ENCODE data around the gene RBM23. TPM values are rescaled to one million over a fixed set of nuclear protein-coding genes. Genes with fewer than 3 reads are reported as not detected.
"Not testable (repeated sequence)": the region's sequence is repeated elsewhere in the genome, so short reads cannot be mapped to it uniquely, and the experiment has no call there.

The RBM23 gene
- total RNA-seq, 1 donor from 2014 or later = 50.2 TPM

DNA sequence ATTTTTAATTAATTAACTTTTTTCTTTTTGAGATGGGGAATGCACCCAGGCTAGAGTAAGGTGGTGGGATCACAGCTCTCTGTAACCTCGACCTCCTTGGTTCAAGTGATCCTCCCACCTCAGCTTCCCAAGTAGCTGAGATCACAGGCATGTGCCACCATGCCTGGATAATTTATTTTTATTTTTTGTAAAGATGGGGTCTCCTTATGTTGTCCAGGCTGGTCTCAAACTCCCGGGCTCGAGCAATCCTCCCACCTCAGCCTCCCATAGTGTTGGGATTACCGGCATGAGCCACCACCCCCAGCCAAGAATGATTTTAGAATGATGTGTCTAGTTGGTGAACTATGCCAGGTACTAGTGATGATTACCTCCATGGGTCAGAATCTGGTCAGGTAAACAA, 54.0 kb downstream of the RBM23 start:
- no peak for DNase-seq

DNA sequence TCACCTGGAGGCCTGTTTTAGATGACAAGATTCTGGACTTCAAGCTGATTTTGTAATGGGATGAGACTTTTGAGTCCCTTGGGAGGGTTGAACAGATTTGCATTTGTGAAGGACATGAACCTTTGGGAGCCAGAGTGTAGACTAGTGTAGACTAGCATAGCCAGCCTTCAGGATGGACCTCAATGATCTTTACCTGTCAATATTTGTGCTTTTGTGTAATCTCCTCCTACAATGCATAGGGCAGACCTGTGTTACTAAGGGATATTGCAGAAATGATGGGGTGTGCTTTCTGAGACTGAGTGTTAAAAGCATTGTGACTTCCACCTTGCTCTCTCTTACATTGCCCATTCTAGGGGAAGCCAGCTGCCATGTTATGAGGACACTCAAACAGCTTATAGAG, 57.3 kb downstream of the RBM23 start:
- DNase-seq = no peak

DNA sequence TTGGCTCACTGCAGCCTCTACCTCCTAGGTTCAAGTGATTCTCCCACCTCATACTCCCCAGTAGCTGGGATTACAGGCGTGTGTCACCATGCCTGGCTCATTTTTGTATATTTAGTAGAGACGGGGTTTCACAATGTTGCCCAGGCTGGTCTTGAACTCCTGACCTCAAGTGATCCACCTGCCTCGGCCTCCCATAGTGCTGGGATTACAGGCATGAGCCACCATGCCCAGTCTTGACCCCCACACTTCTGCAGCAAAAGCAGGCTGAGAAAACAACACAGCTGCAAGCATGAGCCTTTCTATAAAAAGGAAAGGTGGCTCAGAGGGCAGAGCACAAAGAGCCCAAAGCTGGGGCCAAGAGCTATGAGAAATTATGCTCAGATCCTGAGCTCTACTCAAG, 58.6 kb downstream of the RBM23 start:
- not testable (repeated sequence) for DNase-seq

DNA sequence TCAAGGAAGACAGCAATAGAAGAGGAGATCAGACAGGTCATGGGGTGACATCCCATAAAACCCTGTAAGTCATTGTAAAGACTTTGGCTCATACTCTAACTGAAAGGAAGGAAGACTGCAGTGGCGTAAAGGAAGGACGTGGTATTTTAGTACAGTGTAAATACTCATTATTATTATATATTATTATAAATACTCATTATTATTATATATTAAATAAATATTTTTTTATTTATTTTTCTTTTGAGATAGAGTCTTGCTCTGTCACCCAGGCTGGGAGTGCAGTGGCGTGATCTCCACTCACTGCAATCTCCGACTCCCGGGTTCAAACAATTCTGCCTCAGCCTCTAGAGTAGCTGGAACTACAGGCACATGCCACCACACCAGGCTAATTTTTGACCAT, 62.5 kb downstream of the RBM23 start:
- no peak for DNase-seq

DNA sequence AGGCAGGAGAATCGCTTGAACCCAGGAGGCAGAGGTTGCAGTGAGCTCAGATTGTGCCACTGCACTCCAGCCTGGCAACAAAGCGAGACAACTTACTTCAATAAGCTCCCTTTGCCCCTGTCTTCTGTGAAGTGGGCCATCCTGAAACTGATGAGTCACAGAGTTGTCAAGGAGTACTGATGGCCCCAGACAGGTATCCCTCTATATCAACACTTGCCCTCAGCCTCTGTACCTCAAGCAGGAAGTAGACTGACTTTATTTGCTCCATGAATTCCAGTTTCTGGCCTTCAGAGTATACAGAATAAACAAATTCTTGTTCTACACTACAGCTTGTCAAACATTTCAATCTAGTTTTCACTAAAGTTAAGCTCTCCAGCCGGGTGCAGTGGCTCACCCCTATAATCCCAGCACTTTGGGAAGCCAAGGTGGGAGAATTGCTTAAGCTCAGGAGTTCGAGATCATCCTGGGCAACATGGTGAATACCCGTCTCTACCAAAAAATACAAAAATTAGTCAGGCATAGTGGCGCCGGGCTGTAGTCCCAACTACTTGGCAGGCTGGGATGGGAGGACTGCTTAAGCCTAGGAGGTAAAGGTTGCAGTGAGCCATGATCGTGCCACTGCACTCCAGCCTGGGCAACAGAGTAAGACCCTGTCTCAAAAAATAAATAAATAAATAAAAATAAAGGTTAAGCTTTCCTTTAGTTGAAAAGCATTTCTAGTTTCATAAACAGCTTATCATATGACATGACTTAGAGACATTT, 63.8 kb downstream of the RBM23 start:
- DNase-seq = no peak

DNA sequence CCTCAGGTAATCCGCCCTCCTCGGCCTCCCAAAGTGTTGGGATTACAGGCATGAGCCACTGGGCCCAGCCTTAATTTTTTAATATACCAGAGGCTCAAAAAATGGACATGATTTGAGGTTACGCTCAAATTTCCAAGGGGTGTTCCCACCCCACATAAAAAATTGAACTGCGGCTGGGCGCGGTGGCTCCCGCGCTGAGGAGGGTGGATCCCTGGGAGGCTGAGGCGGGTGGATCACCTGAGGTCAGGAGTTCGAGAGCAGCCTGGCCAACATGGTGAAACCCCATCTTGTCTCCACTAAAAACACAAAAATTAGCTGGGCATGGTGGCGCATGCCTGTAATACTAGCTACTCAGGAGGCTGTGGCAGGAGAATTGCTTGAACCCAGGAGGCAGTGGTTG, 64.7 kb downstream of the RBM23 start:
- not testable (repeated sequence) for DNase-seq

DNA sequence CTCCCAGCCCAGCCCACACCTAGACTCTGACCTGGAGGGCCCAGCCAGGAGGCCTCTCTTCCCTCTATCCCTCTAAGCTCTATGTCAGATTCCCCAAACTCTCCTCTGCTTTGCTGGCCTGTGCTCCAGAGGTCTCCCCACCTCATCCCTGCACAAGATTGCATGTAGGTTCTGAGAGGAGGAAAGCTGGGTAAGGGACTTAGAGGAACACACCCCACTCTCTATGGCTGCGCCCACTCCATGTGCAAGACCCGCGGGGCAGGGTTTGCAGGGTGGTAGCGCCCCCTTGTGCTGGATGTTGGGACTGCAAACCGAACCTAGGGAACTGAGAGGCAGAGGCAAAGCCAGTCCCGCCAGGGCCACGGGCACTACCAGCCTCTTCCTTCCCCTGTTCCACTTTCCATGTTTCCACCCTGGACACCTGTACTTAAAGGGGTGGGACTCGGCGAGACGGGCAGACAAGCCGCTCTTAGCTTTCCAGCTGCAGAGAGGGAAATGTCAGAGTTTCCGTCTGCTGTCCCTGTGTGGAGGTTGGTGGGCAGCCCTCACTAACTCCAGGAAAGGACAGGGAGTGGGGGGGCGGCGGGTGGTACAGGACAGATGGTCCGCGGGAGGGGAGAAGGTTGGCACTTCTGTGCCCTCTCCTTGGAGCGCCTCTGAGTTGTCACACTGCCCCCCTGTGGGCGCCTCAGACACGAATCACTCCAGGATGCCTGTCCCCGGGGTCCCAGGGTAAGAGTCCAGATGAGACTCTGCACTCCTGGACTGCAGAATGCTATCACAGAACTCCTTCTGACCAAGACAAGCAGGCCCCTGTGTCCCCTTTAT, 65.8 kb downstream of the RBM23 start:
- peak; percentile 88 for DNase-seq

DNA sequence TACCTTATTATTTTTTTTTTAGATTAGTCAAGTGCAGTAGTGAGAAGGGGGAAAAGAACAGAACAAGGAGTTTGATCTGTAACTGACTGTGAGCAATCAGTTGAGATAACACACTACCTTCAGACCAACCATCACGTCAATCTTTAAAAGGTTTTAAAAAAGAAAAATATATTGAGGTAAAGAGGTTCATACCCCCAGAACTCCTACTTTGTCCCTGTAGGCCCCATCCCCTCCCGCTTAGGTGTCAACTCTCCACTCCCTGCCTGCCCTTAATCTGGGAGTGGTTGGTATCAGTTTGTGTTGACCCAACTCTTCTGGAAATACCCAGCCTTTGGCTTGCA, 66.4 kb downstream of the RBM23 start:
- DNase-seq = no peak

DNA sequence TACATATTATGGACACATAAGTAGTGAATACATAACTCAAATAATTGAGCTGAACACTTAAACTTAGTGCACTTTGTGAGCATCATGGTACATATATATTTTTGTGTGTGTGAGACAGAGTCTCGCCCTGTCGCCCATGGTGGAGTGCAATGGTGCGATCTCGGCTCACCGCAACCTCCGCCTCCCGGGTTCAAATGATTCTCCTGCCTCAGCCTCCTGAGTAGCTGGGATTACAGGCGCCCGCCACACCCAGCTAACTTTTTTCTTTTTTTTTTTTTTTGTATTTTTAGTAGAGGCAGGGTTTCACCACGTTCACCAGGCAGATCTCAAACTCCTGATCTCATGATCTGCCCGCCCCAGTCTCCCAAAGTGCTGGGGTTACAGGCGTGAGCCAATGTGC, 66.8 kb downstream of the RBM23 start:
- DNase-seq = not testable (repeated sequence)

DNA sequence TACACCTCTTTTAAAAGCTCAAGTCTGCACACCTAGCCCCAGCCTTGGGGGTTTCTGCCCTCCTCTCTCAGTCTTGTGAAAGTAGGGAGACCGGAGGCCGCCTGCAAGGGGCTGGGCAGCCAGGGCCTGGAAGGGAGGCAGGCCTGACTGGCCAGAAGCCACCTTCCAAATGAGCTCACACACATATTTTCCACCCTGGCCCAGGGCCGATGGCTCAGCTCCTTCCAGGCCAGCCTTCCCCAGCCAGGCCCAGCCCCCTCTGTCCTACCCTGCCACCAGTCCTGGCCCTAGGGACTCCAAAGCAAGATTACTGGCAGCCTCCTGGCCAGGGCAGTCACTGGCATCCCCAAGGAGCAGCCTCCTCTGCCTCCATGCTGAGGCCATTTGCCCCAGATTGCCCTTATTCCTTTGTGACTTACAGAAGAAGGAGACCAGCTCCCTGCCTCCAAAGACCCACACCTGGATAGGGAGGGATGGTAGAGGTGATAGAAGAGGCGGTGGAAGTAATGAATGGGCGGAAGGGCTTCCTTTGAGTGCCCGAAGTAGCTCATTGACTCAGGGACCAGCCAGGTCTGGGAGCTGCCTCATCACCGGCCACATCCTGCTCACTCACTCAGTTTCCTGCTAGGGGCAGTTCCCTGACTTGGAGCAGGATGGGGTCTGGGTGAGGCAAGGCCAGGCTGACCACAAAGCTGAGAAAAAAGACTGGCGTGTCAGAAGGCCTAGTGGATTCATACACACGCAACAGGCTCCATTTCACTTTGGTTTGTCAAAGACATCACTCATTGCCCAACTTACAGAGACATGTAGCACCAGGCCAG, 67.8 kb downstream of the RBM23 start:
- peak; percentile 47 for DNase-seq

DNA sequence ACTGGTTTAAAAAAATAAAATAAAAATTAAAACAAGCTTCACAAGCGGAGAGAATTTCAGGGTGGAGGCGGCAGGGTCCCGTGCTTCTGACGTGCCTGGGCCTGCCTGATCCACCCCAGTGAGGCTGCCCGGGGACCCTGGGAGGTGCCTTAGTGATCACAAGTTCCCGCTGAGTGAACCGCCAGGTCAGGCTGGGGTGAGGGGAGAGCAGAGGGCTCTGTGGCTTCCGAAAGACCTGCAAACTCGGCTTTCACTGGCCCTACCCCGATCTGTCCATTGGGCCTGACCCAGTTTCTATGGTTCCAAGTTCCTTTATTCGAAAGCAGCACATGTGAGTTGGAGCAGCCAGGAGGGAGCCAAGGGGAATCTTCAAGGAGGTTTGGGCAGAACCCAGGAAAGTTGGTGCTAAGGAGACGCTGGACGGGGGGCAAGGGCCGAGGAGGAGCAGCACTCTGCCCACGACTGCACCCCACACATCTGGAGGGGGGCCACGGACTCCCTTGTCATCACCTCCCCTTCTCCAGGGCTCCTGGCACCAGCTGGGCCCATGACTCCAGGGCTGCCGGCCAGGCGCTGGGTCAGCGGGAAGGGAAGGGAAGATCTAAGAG, 69.6 kb downstream of the RBM23 start:
- no peak for DNase-seq

DNA sequence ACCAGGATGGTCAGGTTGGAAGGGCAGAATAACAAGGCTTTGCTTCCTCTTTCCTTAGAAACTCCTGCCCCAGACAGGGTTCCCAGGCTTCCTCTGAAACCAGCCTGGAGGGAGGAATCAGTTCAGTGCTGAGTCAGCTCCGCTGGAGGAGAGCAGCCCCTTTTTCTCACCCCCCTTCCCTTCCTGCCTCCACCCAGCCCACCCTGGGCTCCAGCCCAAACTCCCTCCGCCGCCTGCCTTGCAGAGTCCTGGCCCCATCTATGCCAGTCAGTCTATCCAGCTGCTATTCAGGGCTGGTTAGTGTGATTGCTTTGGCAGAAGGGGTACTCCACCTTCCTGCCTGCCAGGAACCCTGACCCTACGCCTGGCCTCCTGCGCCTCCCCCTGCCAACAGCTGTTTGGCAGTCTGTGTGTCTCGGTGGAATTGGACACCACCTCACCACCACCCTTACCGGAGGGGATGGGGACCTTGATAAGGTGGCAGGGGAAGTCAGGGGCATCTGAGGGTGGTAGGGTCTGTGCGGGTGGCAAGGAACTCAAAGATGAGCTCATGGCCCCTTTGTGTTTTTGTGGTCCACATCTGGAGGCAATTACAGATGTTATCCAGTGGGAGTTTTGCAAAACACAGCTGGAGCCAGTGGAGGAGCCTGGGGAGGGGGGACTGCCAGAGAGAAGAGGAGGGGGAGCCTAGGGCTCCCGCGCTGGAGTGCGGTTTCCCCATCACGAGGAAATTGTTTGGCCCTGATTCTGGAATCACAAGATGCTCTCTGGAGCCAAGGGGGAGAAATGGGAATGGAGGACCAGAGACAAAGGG, 70.4 kb downstream of the RBM23 start:
- peak; percentile 97 for DNase-seq

DNA sequence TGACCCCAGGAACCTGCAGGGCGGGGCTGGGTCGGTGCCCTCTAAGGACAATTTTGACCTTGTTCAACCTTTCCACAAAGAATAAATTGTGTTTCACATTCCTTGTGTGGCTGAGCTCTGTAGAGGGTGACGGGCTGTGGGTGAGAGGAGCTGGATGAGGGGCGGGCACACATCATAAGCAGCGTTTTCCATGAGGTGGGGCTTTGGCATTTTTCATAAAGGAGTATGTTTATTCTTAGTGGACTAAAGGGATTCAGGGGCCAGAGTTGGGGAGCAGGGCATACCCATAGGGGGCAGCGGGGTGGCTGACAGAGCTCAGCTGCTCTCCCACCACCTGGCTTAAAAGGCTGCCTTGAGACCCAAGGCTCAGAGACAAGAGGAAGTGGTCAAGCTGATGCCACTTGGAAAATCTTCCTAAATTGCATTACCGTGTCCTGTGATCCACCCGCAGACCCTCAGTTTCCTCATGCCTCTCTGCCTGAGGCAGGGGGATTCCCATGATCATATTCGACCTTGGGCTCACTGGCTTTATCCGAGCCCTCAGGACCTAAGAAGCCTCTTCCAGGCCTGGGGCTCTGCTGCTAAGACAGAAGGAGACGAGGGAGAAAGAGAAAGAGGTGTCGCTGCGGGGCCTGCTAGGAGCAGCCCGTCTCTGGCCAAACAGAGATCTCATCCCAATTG, 71.1 kb downstream of the RBM23 start:
- peak; percentile 78 for DNase-seq

DNA sequence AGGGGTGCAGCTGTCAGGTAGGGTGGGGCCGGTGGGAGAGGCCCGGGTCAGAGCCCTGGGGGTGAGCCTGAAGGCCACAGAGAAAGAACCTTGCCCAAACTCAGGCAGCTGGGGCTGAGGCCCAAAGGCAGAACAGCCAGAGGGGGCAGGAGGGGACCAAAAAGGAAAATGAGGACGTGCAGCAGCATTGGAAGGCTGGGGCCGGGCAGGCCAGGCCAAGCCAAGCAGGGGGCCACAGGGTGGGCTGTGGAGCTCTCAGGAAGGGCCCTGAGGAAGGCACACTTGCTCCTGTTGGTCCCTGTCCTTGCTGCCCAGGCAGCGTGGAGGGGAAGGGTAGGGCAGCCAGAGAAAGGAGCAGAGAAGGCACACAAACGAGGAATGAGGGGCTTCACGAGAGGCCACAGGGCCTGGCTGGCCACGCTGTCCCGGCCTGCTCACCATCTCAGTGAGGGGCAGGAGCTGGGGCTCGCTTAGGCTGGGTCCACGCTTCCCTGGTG, 72.1 kb downstream of the RBM23 start:
- no peak for DNase-seq

DNA sequence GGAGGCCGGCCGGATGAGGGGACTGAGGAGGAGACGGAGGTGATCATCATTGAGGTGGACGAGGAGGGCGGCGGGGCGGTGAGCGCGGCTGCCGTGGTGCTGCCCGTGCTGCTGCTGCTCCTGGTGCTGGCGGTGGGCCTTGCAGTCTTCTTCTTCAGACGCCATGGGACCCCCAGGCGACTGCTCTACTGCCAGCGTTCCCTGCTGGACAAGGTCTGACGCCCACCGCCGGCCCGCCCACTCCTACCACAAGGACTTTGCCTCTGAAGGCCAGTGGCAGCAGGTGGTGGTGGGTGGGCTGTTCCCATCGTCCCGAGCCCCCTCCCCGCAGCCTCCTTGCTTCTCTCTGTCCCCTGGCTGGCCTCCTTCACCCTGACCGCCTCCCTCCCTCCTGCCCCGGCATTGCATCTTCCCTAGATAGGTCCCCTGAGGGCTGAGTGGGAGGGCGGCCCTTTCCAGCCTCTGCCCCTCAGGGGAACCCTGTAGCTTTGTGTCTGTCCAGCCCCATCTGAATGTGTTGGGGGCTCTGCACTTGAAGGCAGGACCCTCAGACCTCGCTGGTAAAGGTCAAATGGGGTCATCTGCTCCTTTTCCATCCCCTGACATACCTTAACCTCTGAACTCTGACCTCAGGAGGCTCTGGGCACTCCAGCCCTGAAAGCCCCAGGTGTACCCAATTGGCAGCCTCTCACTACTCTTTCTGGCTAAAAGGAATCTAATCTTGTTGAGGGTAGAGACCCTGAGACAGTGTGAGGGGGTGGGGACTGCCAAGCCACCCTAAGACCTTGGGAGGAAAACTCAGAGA, 72.9 kb downstream of the RBM23 start:
- DNase-seq = no peak

DNA sequence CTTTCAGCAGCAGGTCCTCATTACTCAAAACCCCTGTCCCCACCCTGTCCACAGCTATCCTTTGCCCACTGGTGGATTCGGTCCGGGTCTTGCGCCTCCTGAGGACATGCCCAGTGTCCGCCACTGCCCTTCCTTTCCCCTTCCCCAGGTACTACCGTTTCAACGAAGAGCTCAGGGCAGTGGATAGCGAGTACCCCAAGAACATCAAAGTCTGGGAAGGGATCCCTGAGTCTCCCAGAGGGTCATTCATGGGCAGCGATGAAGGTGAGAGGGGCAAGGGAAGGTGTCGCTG, 73.9 kb downstream of the RBM23 start:
- DNase-seq = no peak

DNA sequence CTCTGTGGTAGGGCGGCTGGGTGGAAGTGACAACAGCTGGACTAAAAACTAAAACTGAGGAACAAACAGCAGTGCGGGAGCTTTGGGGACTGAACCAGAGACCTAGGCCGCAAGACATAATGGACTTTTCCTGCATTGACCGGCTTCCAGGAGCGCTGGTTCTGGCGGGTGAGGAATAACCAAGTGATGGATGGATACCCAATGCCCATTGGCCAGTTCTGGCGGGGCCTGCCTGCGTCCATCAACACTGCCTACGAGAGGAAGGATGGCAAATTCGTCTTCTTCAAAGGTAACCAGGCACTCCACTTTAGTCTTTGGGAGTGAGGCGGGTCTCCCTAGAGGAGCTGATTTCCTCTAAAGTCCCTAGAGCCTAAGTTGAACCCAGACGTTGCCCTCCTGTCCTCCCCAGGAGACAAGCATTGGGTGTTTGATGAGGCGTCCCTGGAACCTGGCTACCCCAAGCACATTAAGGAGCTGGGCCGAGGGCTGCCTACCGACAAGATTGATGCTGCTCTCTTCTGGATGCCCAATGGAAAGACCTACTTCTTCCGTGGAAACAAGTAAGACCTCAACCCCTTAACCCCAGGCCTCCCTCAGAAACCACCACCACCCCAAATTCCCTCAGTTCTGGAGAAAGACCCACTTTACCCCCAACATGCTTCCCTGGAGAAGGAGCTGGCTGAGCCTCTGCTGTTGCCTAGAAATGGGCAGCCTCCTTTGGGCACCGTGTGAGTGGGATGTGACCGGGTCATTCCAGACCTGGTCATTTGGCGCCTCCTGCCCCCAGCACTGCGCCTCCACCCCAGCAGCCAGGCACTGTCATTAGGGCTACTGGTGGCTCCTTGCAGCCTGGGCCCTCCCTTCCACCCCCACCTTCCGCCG, 74.5 kb downstream of the RBM23 start:
- no peak for DNase-seq

Measured in skin of body (tissue), 2 donors.